DOHH2 (cell line): Measurements from ENCODE around the gene MGLL.

Experiments
- H3F3A ChIP-seq: fragments of 200-600 bp; sonication (generic), shearing (Covaris generic); 2 replicates; pipeline ENCODE4 v1.6.0; 2016; ENCODE audit warnings: antibody characterized with exemption, mild to moderate bottlenecking; ENCODE audit not compliant: control insufficient read depth, insufficient read depth
- H3K27ac ChIP-seq: fragments of 200-600 bp; sonication (generic); 2 replicates; pipeline ENCODE4 v1.5.1; 2014; ENCODE audit warnings: low read depth, mild to moderate bottlenecking, low read length, moderate library complexity
- H3K27me3 ChIP-seq: fragments of 200-600 bp; sonication (generic); 2 replicates; pipeline ENCODE4 v1.6.1; 2014; ENCODE audit warnings: mild to moderate bottlenecking, low read length, mixed read lengths; ENCODE audit not compliant: control insufficient read depth
- H3K36me3 ChIP-seq: fragments of 200-600 bp; sonication (generic); 2 replicates; pipeline ENCODE4 v1.6.1; 2014; ENCODE audit warnings: mild to moderate bottlenecking, low read length, moderate library complexity, mixed read lengths; ENCODE audit not compliant: control insufficient read depth
- H3K4me1 ChIP-seq: fragments of 200-600 bp; sonication (generic); 2 replicates; pipeline ENCODE4 v1.6.1; 2014; ENCODE audit warnings: mild to moderate bottlenecking, low read length, mixed read lengths; ENCODE audit not compliant: control insufficient read depth
- H3K4me2 ChIP-seq: fragments of 200-600 bp; sonication (generic); 2 replicates; pipeline ENCODE4 v1.6.0; 2014; ENCODE audit warnings: mild to moderate bottlenecking, low read length, moderate library complexity
- H3K4me3 ChIP-seq: fragments of 200-600 bp; sonication (generic); 2 replicates; pipeline ENCODE4 v1.5.1; 2014; ENCODE audit warnings: mild to moderate bottlenecking, low read length, mixed read lengths
- H3K79me2 ChIP-seq: fragments of 200-600 bp; sonication (generic); 2 replicates; pipeline ENCODE4 v1.6.1; 2014; ENCODE audit warnings: mild to moderate bottlenecking, low read length, mixed read lengths; ENCODE audit not compliant: control insufficient read depth
- H3K9me2 ChIP-seq: fragments of 200-600 bp; sonication (generic); replicated peaks from 2 replicates; pipeline ENCODE4 v1.6.1; 2014; ENCODE audit warnings: mild to moderate bottlenecking, low read length, mixed read lengths; ENCODE audit not compliant: control insufficient read depth
- H3K9me3 ChIP-seq: fragments of 200-600 bp; sonication (generic); 2 replicates; pipeline ENCODE4 v1.6.1; 2014; ENCODE audit warnings: antibody characterized with exemption, low read length, mixed read lengths; ENCODE audit not compliant: control insufficient read depth, insufficient read depth
- H4K20me1 ChIP-seq: fragments of 200-600 bp; sonication (generic); 2 replicates; pipeline ENCODE4 v1.6.0; 2014; ENCODE audit warnings: low read depth, mild to moderate bottlenecking, antibody characterized with exemption, low read length, moderate library complexity; ENCODE audit not compliant: control insufficient read depth, insufficient read depth
- CTCF ChIP-seq: fragments of 200-600 bp; sonication (generic); IDR thresholded peaks from one replicate; pipeline ENCODE4 v1.5.1; 2014; ENCODE audit warnings: antibody characterized with exemption, mild to moderate bottlenecking, low read depth, low read length; ENCODE audit not compliant: poor library complexity, severe bottlenecking
- EZH2phosphoT487 ChIP-seq: fragments of 200-600 bp; sonication (generic); IDR thresholded peaks from 2 replicates; pipeline ENCODE4 v1.6.1; 2017; ENCODE audit warnings: borderline replicate concordance, mild to moderate bottlenecking, antibody characterized with exemption, low read length, moderate library complexity, mixed read lengths

The MGLL gene

GRCh38 chr3:127672429-127673190 lies 149.7 kb downstream of the MGLL start, which contains the start of gene ABTB1:
ABTB1 (plus strand) TSS chr3:127672952; CDS start chr3:127673026, 74 bp downstream.
- no peaks in the 10 kb centered on the region for H4K20me1 ChIP-seq
- peak within 1 kb of the TSS; percentile 90 for H3K4me3 ChIP-seq
- H3K4me2 ChIP-seq: peak within 1 kb of the TSS; percentile 88
- no peaks in the 10 kb centered on the region for H3K9me3 ChIP-seq
- no peaks in the 10 kb centered on the region for H3K9me2 ChIP-seq
- H3K4me1 ChIP-seq: peaks cover 16% of the 10 kb centered on the region
- no peaks in the 10 kb centered on the region for H3K27me3 ChIP-seq
- H3K27ac ChIP-seq: peak within 1 kb of the TSS; percentile 54; the same call in 1 of the 2 replicates
- H3K79me2 ChIP-seq: peaks cover 4% of the 10 kb centered on the region; the same call in 1 of the 2 replicates
- H3F3A ChIP-seq: no peaks in the 10 kb centered on the region
- H3K36me3 ChIP-seq: no peaks in the 10 kb centered on the region
- TF ChIP-seq EZH2phosphoT487 (no peak), CTCF (no peak)

DNA sequence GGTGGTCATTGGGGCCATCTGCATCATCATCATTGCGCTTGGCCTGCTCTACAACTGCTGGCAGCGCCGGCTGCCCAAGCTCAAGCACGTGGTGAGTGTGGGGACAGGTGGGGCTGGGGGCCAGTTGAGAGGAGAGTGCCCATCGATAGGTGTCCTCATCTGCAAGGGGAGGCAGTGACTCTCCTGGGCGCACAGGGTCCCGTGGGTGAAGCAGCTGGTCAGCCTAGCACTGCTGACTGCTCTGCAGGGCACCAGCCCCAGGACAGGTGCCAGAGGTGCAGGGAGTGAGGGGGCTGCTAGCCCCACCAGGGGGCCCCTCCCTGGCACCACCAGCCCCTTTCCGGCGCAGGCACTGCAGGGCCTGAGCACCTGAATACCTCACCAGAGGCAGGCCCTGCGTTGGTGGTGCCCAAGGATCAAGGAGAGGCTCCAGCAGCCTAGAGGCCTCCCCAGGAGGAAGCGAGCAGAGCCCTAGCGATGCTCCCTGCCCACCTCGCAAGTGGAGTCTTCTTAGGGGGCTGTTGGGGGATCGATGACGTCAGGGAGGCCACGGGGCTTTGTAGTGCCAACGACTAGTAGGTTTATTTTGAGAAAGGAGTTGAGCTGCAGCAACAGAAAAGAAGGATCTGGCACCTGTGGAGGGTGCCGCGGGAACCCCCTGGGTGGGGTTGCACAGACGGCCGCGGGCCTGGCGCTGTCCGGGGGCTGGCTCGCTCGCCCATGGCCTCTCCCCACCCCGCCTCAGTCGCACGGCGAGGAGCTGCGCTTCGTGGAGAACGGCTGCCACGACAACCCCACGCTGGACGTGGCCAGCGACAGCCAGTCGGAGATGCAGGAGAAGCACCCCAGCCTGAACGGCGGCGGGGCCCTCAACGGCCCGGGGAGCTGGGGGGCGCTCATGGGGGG lies 150.5 kb downstream of the MGLL start:
- Histone ChIP-seq H3K36me3 (no peaks in the 10 kb centered on the region), H3K9me2 (no peaks in the 10 kb centered on the region), H4K20me1 (no peaks in the 10 kb centered on the region), H3K4me3 (peak overlapping the region; percentile 86), H3K27me3 (no peaks in the 10 kb centered on the region), H3K9me3 (no peaks in the 10 kb centered on the region), H3K27ac (peak overlapping the region; percentile 54; the same call in 1 of the 2 replicates), H3F3A (no peaks in the 10 kb centered on the region), H3K79me2 (peaks cover 4% of the 10 kb centered on the region; the same call in 1 of the 2 replicates), H3K4me2 (peak overlapping the region; percentile 88), H3K4me1 (peaks cover 16% of the 10 kb centered on the region)
- no peak for TF ChIP-seq EZH2phosphoT487
- TF ChIP-seq CTCF: no peak

GRCh38 chr3:127670761-127671522 lies 151.4 kb downstream of the MGLL start:
- Histone ChIP-seq H3K4me2 (peak overlapping the region; percentile 88), H3K9me3 (no peaks in the 10 kb centered on the region), H3K79me2 (peaks cover 4% of the 10 kb centered on the region; the same call in 1 of the 2 replicates), H3K27ac (no peak overlapping the region), H3K4me1 (peaks cover 16% of the 10 kb centered on the region), H3K36me3 (no peaks in the 10 kb centered on the region), H4K20me1 (no peaks in the 10 kb centered on the region), H3F3A (no peaks in the 10 kb centered on the region), H3K27me3 (no peaks in the 10 kb centered on the region), H3K9me2 (no peaks in the 10 kb centered on the region), H3K4me3 (peak overlapping the region; percentile 86)
- no peak for TF ChIP-seq CTCF
- no peak for TF ChIP-seq EZH2phosphoT487
